Activated B cell treated with CpG ODN at 0.5 μM for 24 hours (primary cell): ENCODE results near the gene WBP1L. TPM values are rescaled to one million over a fixed set of nuclear protein-coding genes. Genes with fewer than 3 reads are reported as not detected.
"Not testable (repeated sequence)": the region's sequence is repeated elsewhere in the genome, so short reads cannot be mapped to it uniquely, and the experiment has no call there.

Experiments
- ATAC-seq: fragments of 200-7000 bp; cut with Tn5 transposase; one replicate; pipeline ENCODE4 v1.10.0; 2021; ENCODE audit warnings: low read depth, mild to moderate bottlenecking, moderate library complexity
- CTCF ChIA-PET: fragments of 350-600 bp; sonication (Branson Sonifier 250); formaldehyde crosslinking; loops from one replicate; lab custom pipeline; 2021; ENCODE audit warnings: antibody characterized with exemption; lab: Charles Lee
- POLR2A ChIA-PET: fragments of 350-600 bp; sonication (Branson Sonifier 250); formaldehyde crosslinking; loops from one replicate; lab custom pipeline; 2021; ENCODE audit warnings: antibody characterized with exemption; lab: Charles Lee
- DNase-seq: peaks from one replicate; pipeline ENCODE4 v3.0.0; 2022
- H3K27ac Mint-ChIP-seq: one replicate; pipeline ENCODE4 v1.8.0; 2020; ENCODE audit warnings: mixed read lengths
- H3K27me3 Mint-ChIP-seq: one replicate; pipeline ENCODE4 v1.8.0; 2021; ENCODE audit warnings: mixed read lengths
- H3K36me3 Mint-ChIP-seq: one replicate; pipeline ENCODE4 v1.8.0; 2021; ENCODE audit warnings: low read depth, mixed read lengths
- H3K4me1 Mint-ChIP-seq: one replicate; pipeline ENCODE4 v1.8.0; 2021; ENCODE audit warnings: mixed read lengths
- H3K4me3 Mint-ChIP-seq: one replicate; pipeline ENCODE4 v1.8.0; 2020; ENCODE audit warnings: mild to moderate bottlenecking, mixed read lengths
- H3K9me3 Mint-ChIP-seq: one replicate; pipeline ENCODE4 v1.8.0; 2020; ENCODE audit warnings: mixed read lengths
- intact Hi-C: fragments of 100-400 bp; cut with micrococcal nuclease; formaldehyde crosslinking; loops from one replicate; pipeline ENCODE4 v1.15.1; 2024
- total RNA-seq: library from RNA; stranded (reverse); gene quantifications from 2 replicates; pipeline ENCODE4 v1.2.3, GENCODE V29; 2022
- TF ChIP-seq, protein P1 (sequence below): fragments of 200-600 bp; IDR thresholded peaks from one replicate; pipeline ENCODE4 v1.8.0; 2022; ENCODE audit warnings: antibody characterized with exemption, mild to moderate bottlenecking

WBP1L gene
- 30.5 and 30.8 TPM in 2 replicates for total RNA-seq

DNA sequence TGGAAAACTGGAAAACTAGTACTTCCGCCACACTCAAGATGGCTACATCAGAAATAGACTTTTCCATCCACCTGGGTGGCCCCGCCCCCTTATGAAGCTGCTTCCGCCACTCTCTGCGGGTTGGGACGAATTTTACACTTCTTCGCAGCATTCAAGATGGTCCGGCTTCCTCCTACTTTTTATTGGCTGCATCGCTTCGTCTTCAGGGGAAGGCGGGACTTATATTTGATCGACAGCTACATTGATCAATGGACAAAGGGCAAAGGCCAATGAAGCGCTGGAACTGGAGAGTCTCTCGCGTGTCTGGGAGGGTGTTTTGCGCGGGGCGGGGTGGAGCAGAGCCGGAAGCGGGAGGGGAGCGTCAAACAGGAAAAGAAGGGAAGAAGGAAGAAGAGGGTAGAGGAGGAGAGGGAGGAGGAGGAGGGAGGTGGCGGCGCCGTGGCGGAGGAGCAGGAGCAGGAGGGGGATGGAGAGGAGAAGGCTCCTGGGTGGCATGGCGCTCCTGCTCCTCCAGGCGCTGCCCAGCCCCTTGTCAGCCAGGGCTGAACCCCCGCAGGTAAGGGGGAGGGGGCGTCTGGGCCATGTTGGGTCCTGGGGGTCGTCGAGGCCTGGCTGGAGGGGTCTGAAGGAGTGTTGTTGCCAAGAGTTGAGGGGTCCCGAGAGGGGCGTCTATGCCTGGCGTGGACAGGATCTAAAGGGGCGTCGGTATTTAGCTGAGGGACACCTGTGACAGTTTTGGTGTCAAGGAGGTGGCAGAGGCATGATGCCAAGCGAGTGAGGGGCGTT lies at the start of gene WBP1L:
TSS of gene WBP1L (plus strand) at position 361 of the 786 bp plus-strand sequence. CDS start at position 467, 106 bp downstream.
- ATAC-seq (peak; percentile 98), DNase-seq (peak; percentile 81)
- TF ChIP-seq, protein P1, sequence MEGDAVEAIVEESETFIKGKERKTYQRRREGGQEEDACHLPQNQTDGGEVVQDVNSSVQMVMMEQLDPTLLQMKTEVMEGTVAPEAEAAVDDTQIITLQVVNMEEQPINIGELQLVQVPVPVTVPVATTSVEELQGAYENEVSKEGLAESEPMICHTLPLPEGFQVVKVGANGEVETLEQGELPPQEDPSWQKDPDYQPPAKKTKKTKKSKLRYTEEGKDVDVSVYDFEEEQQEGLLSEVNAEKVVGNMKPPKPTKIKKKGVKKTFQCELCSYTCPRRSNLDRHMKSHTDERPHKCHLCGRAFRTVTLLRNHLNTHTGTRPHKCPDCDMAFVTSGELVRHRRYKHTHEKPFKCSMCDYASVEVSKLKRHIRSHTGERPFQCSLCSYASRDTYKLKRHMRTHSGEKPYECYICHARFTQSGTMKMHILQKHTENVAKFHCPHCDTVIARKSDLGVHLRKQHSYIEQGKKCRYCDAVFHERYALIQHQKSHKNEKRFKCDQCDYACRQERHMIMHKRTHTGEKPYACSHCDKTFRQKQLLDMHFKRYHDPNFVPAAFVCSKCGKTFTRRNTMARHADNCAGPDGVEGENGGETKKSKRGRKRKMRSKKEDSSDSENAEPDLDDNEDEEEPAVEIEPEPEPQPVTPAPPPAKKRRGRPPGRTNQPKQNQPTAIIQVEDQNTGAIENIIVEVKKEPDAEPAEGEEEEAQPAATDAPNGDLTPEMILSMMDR, result no peak
- Mint-ChIP-seq H3K9me3 (no peaks in the 10 kb centered on the region), H3K36me3 (peaks cover 14% of the 10 kb centered on the region), H3K27ac (peak within 1 kb of the TSS; percentile 87), H3K27me3 (no peaks in the 10 kb centered on the region), H3K4me1 (peaks cover 47% of the 10 kb centered on the region), H3K4me3 (peak within 1 kb of the TSS; percentile 93)
- CTCF ChIA-PET, result interaction anchor here (1.0 kb wide), 1 partner anchor 30 kb away, joined by 5 read pairs; the partner anchor contains the start of genes ARL3 and SFXN2
- POLR2A ChIA-PET, result interaction anchor here (0.6 to 2.6 kb wide), 20 partner anchors 10 to 925 kb away, joined by 3 to 21 read pairs (median 4); partner anchors contain the start of genes ACTR1A, ARL3, BORCS7 and NFKB2
- intact Hi-C loops, result loop anchor here (1.0 to 5.0 kb wide), 6 partner anchors 29 to 1391 kb away; partner anchors contain the start of genes ACTR1A, ARL3, BORCS7 and BTRC

DNA sequence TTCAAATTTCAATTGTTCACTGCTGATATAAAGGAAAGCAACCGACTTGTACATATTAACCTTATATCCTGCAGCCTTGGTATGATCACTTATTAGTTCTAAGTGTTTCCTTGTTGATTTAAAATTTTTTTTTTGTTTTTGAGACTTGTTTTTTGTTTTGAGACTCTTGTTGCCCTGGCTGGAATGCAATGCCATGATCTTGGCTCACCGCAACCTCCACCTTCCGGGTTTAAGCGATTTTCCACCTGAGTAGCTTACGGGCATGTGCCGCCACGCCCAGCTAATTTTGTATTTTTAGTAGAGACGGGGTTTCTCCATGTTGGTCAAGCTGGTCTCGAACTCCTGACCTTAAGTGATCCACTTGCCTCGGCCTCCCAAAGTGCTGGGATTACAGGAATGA lies 48.3 kb upstream of the WBP1L start:
- H3K4me1 Mint-ChIP-seq, H3K27me3 Mint-ChIP-seq, H3K4me3 Mint-ChIP-seq, POLR2A ChIA-PET, H3K9me3 Mint-ChIP-seq, ATAC-seq, CTCF ChIA-PET, DNase-seq, intact Hi-C loops, H3K27ac Mint-ChIP-seq: not testable (repeated sequence)
- peaks cover 34% of the 10 kb centered on the region for H3K36me3 Mint-ChIP-seq

DNA sequence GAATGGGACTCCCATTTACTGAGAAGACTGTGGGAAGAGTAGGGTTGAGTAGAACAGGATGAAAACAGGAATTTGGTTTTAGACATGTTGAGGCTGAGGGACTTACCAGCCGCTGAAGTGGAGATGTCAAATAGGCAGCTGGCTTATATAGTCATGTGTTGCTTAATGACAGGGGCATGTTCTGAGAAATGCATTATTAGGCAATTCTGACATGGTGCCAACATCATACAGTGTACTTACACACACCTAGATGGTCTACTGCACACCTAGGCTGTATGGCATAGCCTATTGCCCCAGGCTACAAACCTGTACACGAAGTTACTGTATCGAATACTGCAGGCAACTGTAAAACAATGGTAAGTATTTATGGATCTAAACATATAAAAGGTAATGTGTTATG lies 47.0 kb upstream of the WBP1L start:
- Mint-ChIP-seq H3K27ac (no peak overlapping the region), H3K36me3 (peaks cover 34% of the 10 kb centered on the region), H3K4me3 (no peak overlapping the region), H3K9me3 (no peaks in the 10 kb centered on the region), H3K27me3 (no peaks in the 10 kb centered on the region), H3K4me1 (no peaks in the 10 kb centered on the region)
- DNase-seq (no peak), ATAC-seq (no peak)
- POLR2A ChIA-PET, result interaction anchor here (0.7 kb wide), 1 partner anchor 52 kb away, joined by 3 read pairs; no protein-coding TSS in a partner anchor
- intact Hi-C loops, result no loop called here
- TF ChIP-seq, protein P1, result no peak
- CTCF ChIA-PET, result no interaction called here

DNA sequence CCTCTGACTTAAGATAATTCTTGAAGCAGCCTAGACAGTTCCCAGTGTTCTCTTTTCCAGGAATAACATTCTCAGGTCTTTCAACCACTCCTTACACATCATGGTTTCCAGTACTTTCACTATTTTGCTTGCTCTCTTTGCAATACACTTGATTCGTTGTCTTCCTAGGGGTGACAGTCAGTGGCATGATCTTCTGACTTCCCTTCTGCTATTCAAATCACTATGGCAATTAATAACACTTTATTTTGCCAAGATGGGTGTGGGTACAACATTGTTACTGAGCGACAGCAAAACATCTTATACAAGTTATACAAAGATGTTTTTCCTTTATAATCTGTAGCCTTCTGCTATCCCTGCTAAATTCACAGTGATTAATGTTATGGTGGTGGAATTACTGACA lies 44.9 kb upstream of the WBP1L start:
- ATAC-seq (no peak), DNase-seq (no peak)
- no peaks in the 10 kb centered on the region for H3K9me3 Mint-ChIP-seq
- POLR2A ChIA-PET, result no interaction called here
- TF ChIP-seq, protein P1, result no peak
- no peak overlapping the region for H3K27ac Mint-ChIP-seq
- CTCF ChIA-PET, result no interaction called here
- H3K27me3 Mint-ChIP-seq, result no peaks in the 10 kb centered on the region
- no peaks in the 10 kb centered on the region for H3K4me1 Mint-ChIP-seq
- H3K36me3 Mint-ChIP-seq, result peaks cover 34% of the 10 kb centered on the region
- no peak overlapping the region for H3K4me3 Mint-ChIP-seq
- intact Hi-C loops, result no loop called here

DNA sequence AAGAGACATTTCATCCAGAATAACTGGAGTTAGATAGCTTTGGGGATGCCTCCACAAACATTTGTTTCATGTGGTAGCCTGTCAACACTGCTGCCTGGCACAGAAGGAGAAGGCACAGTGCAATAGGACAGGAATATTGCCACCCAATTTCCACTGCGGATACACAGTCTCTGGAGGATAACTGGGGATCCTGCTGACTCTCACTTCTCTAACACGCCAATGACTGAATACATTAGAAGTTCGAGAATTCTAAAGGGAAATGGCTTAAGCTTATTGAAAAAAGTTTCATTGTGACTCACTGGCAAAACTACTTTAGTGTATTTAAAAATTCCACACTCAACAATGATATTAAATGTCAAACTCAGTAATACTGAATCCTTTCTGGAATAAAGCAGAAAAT lies 42.5 kb upstream of the WBP1L start:
- no peaks in the 10 kb centered on the region for H3K9me3 Mint-ChIP-seq
- DNase-seq (no peak), ATAC-seq (peak; percentile 64)
- no peaks in the 10 kb centered on the region for H3K4me1 Mint-ChIP-seq
- H3K27me3 Mint-ChIP-seq, result no peaks in the 10 kb centered on the region
- no peak overlapping the region for H3K4me3 Mint-ChIP-seq
- intact Hi-C loops, result no loop called here
- TF ChIP-seq, protein P1, result no peak
- POLR2A ChIA-PET, result interaction anchor here (0.5 to 1.2 kb wide), 3 partner anchors 10 to 33 kb away, joined by 3 to 9 read pairs (median 4); no protein-coding TSS in a partner anchor
- peaks cover 28% of the 10 kb centered on the region for H3K36me3 Mint-ChIP-seq
- CTCF ChIA-PET, result interaction anchor here (1.0 to 1.5 kb wide), 2 partner anchors 10 to 117 kb away, joined by 3 read pairs; no protein-coding TSS in a partner anchor
- H3K27ac Mint-ChIP-seq, result no peak overlapping the region
